Measurements from ENCODE around the gene ADGRA3.

GRCh38 chr4:22454216-22454838 is 61.5 kb downstream of the ADGRA3 start:
- TF ChIP-seq, protein P1, sequence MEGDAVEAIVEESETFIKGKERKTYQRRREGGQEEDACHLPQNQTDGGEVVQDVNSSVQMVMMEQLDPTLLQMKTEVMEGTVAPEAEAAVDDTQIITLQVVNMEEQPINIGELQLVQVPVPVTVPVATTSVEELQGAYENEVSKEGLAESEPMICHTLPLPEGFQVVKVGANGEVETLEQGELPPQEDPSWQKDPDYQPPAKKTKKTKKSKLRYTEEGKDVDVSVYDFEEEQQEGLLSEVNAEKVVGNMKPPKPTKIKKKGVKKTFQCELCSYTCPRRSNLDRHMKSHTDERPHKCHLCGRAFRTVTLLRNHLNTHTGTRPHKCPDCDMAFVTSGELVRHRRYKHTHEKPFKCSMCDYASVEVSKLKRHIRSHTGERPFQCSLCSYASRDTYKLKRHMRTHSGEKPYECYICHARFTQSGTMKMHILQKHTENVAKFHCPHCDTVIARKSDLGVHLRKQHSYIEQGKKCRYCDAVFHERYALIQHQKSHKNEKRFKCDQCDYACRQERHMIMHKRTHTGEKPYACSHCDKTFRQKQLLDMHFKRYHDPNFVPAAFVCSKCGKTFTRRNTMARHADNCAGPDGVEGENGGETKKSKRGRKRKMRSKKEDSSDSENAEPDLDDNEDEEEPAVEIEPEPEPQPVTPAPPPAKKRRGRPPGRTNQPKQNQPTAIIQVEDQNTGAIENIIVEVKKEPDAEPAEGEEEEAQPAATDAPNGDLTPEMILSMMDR (IDR thresholded peaks at IDR 0.05): no peak
- TF ChIP-seq POLR2AphosphoS5 (IDR thresholded peaks at IDR 0.05; ENCODE audit: low read depth, low read length): no peak
- TF ChIP-seq SIN3A (IDR thresholded peaks at IDR 0.05; ENCODE audit: borderline replicate concordance, insufficient read depth, low read depth, low read length): no peak
- TF ChIP-seq, protein P2, sequence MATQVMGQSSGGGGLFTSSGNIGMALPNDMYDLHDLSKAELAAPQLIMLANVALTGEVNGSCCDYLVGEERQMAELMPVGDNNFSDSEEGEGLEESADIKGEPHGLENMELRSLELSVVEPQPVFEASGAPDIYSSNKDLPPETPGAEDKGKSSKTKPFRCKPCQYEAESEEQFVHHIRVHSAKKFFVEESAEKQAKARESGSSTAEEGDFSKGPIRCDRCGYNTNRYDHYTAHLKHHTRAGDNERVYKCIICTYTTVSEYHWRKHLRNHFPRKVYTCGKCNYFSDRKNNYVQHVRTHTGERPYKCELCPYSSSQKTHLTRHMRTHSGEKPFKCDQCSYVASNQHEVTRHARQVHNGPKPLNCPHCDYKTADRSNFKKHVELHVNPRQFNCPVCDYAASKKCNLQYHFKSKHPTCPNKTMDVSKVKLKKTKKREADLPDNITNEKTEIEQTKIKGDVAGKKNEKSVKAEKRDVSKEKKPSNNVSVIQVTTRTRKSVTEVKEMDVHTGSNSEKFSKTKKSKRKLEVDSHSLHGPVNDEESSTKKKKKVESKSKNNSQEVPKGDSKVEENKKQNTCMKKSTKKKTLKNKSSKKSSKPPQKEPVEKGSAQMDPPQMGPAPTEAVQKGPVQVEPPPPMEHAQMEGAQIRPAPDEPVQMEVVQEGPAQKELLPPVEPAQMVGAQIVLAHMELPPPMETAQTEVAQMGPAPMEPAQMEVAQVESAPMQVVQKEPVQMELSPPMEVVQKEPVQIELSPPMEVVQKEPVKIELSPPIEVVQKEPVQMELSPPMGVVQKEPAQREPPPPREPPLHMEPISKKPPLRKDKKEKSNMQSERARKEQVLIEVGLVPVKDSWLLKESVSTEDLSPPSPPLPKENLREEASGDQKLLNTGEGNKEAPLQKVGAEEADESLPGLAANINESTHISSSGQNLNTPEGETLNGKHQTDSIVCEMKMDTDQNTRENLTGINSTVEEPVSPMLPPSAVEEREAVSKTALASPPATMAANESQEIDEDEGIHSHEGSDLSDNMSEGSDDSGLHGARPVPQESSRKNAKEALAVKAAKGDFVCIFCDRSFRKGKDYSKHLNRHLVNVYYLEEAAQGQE (IDR thresholded peaks at IDR 0.05; ENCODE audit: insufficient read depth in 1 of 2, low read depth in 2 of 2, low read length in 1 of 2): no peak
- no peak for TF ChIP-seq TCF7L2 (IDR thresholded peaks at IDR 0.05; ENCODE audit: low read depth, low read length)
